Central memory CD4-positive, alpha-beta T cell (primary cell): ENCODE results near the gene CNTNAP5.

ENCODE experiments used
- DNase-seq: peaks from one replicate; pipeline ENCODE4 v3.0.0; 2022

Gene CNTNAP5

GRCh38 chr2:124704071-124704925 lies 679.2 kb downstream of the CNTNAP5 start:
- DNase-seq = no peak

DNA sequence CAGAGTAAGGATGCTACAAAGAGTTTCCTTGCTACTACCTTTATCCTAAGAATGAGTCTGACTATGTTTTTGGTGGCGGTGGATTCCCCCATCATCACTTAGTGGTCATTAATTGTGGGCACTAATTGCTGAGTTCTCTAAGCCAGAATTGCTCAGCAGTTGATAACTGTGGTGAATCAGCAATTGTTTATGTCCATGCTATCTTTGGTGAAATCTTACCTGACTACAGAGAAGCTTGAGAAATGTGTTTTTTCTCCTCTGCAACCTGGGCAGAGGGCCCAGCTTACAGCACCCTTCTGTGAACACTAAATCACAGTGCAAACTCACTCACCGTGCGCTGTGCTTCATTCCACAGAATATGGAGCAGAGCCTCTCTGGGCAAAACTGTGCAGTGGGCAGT lies 683.6 kb downstream of the CNTNAP5 start:
- no peak for DNase-seq

GRCh38 chr2:124713969-124714368 lies 688.9 kb downstream of the CNTNAP5 start:
- no peak for DNase-seq

DNA sequence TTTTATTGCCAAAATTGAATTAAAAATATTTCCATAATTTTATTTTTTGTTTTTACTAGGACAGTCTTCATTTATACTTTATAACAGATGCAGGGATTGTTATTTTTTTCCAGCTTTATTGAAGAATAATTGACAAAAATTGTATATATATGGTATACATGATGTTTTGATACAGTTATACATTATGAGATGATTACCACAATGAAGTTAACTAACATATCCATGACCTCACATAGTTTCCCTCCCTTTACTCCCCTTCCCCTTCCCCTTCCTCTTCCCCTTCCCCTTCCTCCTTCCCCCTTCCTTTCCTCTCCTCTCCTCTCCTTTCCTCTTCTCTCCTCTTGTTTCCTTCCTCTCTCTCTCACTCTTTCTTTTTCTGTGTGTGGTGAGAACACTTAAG lies 700.1 kb downstream of the CNTNAP5 start:
- DNase-seq = no peak

DNA sequence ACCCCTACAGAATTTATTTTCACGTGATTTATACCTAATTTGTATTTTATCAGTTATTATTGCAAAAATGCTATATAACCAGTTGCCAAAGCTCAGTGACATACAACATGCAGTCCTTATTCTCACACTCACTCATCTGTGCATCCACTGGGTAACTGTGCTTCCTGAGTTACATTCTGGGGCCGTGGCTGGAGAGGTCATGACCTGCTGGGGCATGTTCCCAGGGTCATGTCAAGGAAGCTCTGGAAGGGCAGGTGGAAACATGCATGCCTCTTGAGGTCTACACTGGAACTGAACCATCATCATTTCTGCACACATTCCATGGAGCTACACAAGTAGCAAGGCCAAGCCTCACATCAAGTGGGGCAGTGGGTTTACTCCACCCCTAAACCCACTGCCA lies 715.5 kb downstream of the CNTNAP5 start:
- no peak for DNase-seq

DNA sequence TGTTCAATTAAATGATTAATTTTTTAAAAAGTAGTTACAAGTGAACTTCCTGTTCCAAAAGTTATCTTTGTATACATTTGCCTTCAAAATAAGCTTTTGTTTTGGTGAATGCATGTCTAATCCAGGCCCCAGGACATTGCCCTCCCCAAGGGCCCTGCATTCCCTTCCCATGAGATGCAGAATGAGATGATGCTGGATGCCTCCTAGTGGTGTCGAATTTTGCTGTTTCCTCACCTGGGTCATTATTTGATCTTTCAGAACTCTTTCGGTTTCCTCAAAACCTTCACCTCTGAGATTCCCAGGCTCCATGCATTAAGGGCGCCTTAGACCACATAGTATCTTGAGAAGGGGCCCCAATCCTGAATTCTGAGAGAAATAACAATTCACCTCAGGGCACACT lies 728.8 kb downstream of the CNTNAP5 start:
- DNase-seq = no peak

DNA sequence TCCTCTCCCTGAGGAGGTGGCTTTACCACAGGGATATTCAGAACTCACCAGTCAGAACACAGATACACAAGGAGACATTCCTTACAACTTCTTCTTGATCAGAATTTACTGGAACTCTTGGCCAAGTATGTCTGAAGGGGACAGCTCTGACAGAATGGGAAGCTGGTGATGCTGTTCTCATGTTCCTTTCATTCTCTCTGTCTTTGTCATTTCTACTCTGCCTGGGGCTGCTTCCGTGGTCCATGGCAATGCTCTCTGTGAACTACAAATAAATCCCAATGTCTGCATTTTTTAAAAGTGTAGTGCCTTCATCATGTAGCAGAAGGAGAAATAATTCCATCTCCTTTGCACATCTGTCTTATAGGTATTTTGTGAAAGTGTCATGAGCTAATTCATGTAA lies 730.3 kb downstream of the CNTNAP5 start:
- DNase-seq = no peak

- no peak for DNase-seq
These were observed 731.0 kb downstream of the CNTNAP5 start for GRCh38 chr2:124756048-124756447.

- no peak for DNase-seq
These were observed 737.3 kb downstream of the CNTNAP5 start for GRCh38 chr2:124762388-124762787.

- DNase-seq = no peak
These were observed 738.5 kb downstream of the CNTNAP5 start for GRCh38 chr2:124763611-124764010.

DNA sequence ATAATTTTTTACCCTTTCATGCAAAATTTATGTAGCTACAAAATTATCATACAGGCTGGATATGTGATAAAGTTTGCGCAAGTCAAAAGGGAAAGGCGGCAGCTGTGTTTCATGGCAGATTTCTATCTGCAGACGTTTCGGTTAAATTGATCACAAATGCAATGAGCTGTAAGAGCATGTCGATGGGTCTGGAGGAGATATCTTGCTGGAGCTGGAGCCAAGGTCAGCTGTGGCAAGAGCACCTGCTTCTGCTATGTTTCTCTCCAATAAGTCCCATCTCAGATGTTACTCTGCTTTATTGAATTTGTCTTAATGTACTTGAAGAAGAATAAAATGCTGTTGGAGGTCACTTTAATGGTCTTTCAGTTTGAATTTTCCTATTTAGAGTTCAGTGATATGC lies 749.7 kb downstream of the CNTNAP5 start:
- no peak for DNase-seq

DNA sequence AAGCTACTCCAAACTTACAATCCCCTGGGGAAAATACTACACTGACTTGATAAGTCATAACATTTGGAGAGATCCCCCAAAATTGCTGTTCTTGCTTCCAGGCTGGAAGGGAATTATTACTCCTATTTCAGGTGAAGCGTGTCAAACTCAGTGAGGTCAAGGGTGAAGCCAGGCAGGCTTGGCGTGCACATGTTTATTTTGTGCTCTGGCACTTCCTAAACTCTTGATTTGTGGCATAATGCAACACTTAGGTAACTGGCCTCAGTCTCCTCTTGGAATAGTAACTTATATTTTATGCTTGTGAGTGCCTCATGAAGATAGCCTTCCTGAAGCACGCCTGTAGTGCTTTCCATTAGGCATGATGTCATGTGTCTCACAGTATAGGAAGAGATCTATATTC lies 751.2 kb downstream of the CNTNAP5 start:
- DNase-seq = no peak

DNA sequence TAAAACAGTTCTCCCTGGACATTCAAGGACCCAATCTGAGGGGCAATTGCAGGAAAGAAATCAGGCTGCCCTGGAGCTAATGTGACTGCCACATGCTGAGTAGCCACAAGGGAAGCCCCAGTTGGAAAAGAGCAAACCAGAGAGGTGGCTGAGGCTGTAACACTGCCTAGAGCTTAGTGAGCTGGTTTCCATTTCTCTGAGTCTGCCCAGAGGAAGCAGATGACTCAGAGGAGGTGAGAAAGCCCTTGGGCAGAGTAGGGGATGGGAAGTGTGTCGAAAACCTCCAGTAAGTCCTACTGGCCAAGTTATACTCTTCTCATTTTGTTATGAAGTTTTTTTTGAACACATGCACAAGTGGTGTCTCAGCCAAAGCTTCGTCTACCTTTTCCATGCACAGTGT lies 753.0 kb downstream of the CNTNAP5 start:
- DNase-seq = no peak

GRCh38 chr2:124796647-124797046 lies 771.6 kb downstream of the CNTNAP5 start:
- DNase-seq = no peak

DNA sequence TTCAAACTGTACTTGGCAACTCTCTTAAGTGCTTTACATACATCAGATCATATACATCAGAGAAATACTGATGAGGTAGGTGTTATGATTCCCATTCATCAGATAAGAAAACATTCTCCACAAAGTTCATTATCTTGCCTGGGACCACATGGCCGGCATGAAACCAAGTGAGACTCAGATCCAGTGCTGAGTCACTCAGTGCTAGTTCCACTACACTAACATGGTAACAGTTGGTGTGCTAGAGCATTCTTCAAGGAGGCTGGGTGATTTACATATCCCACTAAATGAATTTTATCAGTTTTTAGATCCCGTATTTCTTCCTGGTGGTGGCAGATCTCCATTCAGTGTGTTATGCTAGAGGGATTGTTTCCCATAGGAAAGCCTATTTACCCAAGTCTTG lies 772.0 kb downstream of the CNTNAP5 start:
- DNase-seq = no peak

DNA sequence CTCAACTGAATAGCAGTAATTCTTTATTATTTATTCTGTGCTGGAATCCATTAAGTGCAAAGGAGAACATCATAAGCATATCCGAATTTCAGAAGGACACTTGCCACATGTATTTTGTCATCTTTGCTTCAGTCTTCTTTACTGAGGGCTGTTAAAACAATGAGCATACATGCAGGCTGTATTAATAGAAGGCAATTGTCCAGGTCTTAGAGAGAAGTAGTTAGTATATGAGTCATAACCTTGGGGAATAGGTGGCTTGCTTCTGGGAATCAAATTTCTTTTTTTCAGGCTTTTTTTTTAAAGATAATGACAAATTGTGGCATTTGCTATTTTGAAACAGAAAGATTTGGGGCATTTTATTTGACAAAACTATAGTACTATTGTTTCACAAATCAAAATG lies 773.5 kb downstream of the CNTNAP5 start:
- DNase-seq = no peak

DNA sequence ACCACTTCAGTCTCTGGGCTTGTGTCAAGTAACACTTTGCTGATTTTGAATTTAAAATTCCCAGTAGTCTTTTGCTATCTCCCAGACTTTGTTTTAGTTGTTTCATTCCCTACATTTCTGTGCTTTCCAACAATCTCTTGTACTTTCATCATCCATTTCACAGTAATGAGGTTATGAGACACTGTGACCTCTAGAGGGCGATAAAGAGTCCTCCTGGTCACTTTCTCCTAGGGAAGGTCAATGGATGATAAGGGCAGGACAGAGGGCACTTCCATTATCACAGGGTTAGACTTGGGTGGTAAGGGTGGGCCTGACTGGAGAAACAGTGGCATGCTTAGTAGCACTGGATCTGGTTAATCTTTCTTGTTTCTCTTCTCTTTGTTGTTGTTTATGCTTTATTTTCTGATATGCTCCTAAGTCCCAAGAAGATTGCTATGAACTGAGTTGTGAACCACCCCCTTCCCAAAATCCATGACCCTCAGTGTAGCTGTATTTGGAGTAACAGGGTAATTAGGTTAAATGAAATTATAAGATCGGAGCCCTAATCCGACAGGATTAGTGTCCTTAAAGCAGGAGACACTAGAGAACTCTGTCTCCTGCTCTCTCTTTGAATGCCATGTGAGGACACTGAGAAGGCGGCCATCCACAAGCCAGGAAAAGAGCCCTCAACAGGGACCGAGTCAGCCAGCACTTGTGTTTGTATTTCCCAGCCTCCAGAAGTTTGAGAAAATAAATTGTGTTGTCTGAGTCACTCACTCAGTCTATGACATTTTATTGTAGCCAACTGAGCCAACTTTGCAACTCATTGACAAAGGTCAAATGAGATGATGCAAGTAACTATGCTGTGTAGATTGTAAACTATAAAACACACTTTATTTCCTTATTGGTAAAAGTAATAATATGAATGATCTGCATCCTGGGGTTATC lies 779.2 kb downstream of the CNTNAP5 start:
- no peak for DNase-seq

DNA sequence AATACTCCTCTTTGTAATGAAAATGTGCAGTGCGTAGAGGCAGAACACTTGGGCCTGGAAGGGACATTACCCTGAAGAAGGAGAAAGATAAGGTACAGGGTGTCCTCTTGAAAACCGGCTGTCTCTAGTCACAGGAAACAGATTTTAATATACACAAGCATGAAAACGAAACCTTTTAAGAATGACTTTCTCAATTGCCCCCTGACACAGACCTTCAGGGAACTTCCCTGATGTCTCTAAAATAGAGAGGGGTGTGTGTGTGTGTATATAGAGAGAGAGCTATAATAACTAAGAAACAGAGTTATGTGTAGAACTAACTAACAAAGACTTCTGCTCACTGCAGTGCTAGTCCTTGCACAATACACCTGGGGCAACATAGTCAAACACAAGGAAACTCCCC lies 780.0 kb downstream of the CNTNAP5 start:
- DNase-seq = no peak

GRCh38 chr2:124810132-124810531 lies 785.0 kb downstream of the CNTNAP5 start:
- DNase-seq = no peak

- no peak for DNase-seq
These were observed 790.1 kb downstream of the CNTNAP5 start for GRCh38 chr2:124814968-124815745.

- no peak for DNase-seq
These were observed 790.9 kb downstream of the CNTNAP5 start for GRCh38 chr2:124816007-124816406.

DNA sequence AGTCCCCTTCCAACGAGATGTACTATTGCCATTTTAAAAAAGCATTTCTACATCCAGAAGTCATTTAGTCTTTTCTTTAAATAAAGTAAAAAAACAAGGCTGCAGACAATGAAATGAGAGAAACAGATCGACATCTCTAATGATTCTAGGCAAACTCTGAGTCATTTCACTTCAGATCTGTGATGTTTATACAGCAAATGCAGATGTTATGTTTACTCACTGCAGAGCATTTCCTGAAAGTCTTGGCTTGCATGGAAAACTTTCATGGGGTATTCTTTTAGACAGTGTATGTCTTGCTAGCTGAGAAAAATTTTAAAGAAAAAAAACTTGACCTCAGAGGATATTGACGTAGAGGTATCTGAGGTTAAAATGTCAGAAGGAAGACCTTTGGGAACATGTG lies 797.4 kb downstream of the CNTNAP5 start:
- no peak for DNase-seq

- DNase-seq = no peak
These were observed 799.4 kb downstream of the CNTNAP5 start for GRCh38 chr2:124824441-124824840.
